NT2/D1 (cell line): ENCODE results near the gene MAZ.

Experiments used
- DNase-seq: peaks from one replicate; pipeline ENCODE4 v3.0.0-alpha.2; 2011; ENCODE audit warnings: low read depth, low spot score
- H3K27me3 ChIP-seq: 2 replicates; pipeline ENCODE4 v1.6.0; 2011; ENCODE audit warnings: mild to moderate bottlenecking; ENCODE audit not compliant: insufficient read length, insufficient read depth
- H3K36me3 ChIP-seq: 2 replicates; pipeline ENCODE4 v1.6.1; 2011; ENCODE audit warnings: mild to moderate bottlenecking, low read length, mixed read lengths; ENCODE audit not compliant: insufficient read depth, insufficient read length
- H3K4me1 ChIP-seq: 2 replicates; pipeline ENCODE4 v1.5.1; 2011; ENCODE audit not compliant: insufficient read depth, insufficient read length
- H3K4me3 ChIP-seq: 2 replicates; pipeline ENCODE4 v1.5.1; 2011; ENCODE audit warnings: low read depth; ENCODE audit not compliant: insufficient read length
- H3K9ac ChIP-seq: 2 replicates; pipeline ENCODE4 v1.6.0; 2011; ENCODE audit warnings: low read depth; ENCODE audit not compliant: insufficient read length
- H3K9me3 ChIP-seq: 2 replicates; pipeline ENCODE4 v1.5.1; 2011; ENCODE audit warnings: mild to moderate bottlenecking, low read length; ENCODE audit not compliant: insufficient read depth
- SUZ12 ChIP-seq: IDR thresholded peaks from 2 replicates; pipeline ENCODE4 v1.6.1; 2011; ENCODE audit not compliant: insufficient read length, insufficient read depth; ENCODE audit errors: extremely low read depth
- YY1 ChIP-seq: IDR thresholded peaks from 2 replicates; pipeline ENCODE4 v1.6.1; 2011; ENCODE audit not compliant: insufficient read length, insufficient read depth
- ZNF274 ChIP-seq: IDR thresholded peaks from 2 replicates; pipeline ENCODE4 v1.6.1; 2011; ENCODE audit warnings: mild to moderate bottlenecking, low read depth, low read length

The MAZ gene

GRCh38 chr16:29812754-29813643 lies 6.7 kb downstream of the MAZ start:
- Histone ChIP-seq H3K9ac (peak overlapping the region; percentile 99), H3K27me3 (no peaks in the 10 kb centered on the region), H3K4me1 (peaks cover 31% of the 10 kb centered on the region), H3K4me3 (peak overlapping the region; percentile 100), H3K9me3 (no peaks in the 10 kb centered on the region), H3K36me3 (peaks cover 30% of the 10 kb centered on the region)
- DNase-seq: no peak
- TF ChIP-seq YY1: no peak
- no peak for TF ChIP-seq ZNF274
- TF ChIP-seq SUZ12: no peak

GRCh38 chr16:29813644-29814562 lies 7.6 kb downstream of the MAZ start:
- peaks cover 30% of the 10 kb centered on the region for H3K4me1 ChIP-seq
- DNase-seq: no peak
- H3K4me3 ChIP-seq: no peak overlapping the region
- H3K9me3 ChIP-seq: no peaks in the 10 kb centered on the region
- peak overlapping the region; percentile 86 for H3K9ac ChIP-seq
- peaks cover 30% of the 10 kb centered on the region for H3K36me3 ChIP-seq
- no peaks in the 10 kb centered on the region for H3K27me3 ChIP-seq
- TF ChIP-seq YY1: no peak
- TF ChIP-seq SUZ12: no peak
- no peak for TF ChIP-seq ZNF274

GRCh38 chr16:29814592-29814991 lies 8.3 kb downstream of the MAZ start:
- Histone ChIP-seq H3K4me3 (no peak overlapping the region), H3K36me3 (peaks cover 30% of the 10 kb centered on the region), H3K4me1 (peaks cover 28% of the 10 kb centered on the region), H3K9me3 (no peaks in the 10 kb centered on the region), H3K27me3 (no peaks in the 10 kb centered on the region), H3K9ac (peak overlapping the region; percentile 86)
- TF ChIP-seq SUZ12 (no peak), ZNF274 (no peak), YY1 (no peak)
- no peak for DNase-seq

- TF ChIP-seq YY1 (no peak), ZNF274 (no peak), SUZ12 (no peak)
- Histone ChIP-seq H3K27me3 (no peaks in the 10 kb centered on the region), H3K4me3 (peak overlapping the region; percentile 92), H3K36me3 (peaks cover 30% of the 10 kb centered on the region), H3K9me3 (no peaks in the 10 kb centered on the region), H3K4me1 (peaks cover 25% of the 10 kb centered on the region), H3K9ac (peak overlapping the region; percentile 86)
- no peak for DNase-seq
Observed at GRCh38 chr16:29815032-29815721, 8.8 kb downstream of the MAZ start.

- H3K9ac ChIP-seq: peak within 1 kb of the TSS; percentile 99
- peaks cover 27% of the 10 kb centered on the region for H3K4me1 ChIP-seq
- peak within 1 kb of the TSS; percentile 92 for H3K4me3 ChIP-seq
- no peak for TF ChIP-seq SUZ12
- TF ChIP-seq ZNF274: no peak
- TF ChIP-seq YY1: peak; percentile 99
- H3K9me3 ChIP-seq: no peaks in the 10 kb centered on the region
- H3K36me3 ChIP-seq: peaks cover 34% of the 10 kb centered on the region
- DNase-seq: peak; percentile 99
- no peaks in the 10 kb centered on the region for H3K27me3 ChIP-seq
Observed at GRCh38 chr16:29815793-29816693, 9.7 kb downstream of the MAZ start, which contains the start of gene PAGR1. Gene PAGR1 (plus strand): TSS chr16:29816152. CDS start chr16:29816526, 374 bp downstream.

GRCh38 chr16:29816694-29817441 lies 10.5 kb downstream of the MAZ start:
- Histone ChIP-seq H3K36me3 (peaks cover 38% of the 10 kb centered on the region), H3K27me3 (no peaks in the 10 kb centered on the region), H3K9ac (peak overlapping the region; percentile 99), H3K4me1 (peaks cover 34% of the 10 kb centered on the region), H3K9me3 (no peaks in the 10 kb centered on the region), H3K4me3 (peak overlapping the region; percentile 92)
- DNase-seq: no peak
- TF ChIP-seq YY1 (no peak), SUZ12 (no peak), ZNF274 (no peak)
